ENCODE results near the gene MTA2. TPM values are rescaled to one million over a fixed set of nuclear protein-coding genes. Genes with fewer than 3 reads are reported as not detected.
"Not testable (repeated sequence)": the region's sequence is repeated elsewhere in the genome, so short reads cannot be mapped to it uniquely, and the experiment has no call there.

The MTA2 gene
- total RNA-seq, 1 donor = 110 TPM

DNA sequence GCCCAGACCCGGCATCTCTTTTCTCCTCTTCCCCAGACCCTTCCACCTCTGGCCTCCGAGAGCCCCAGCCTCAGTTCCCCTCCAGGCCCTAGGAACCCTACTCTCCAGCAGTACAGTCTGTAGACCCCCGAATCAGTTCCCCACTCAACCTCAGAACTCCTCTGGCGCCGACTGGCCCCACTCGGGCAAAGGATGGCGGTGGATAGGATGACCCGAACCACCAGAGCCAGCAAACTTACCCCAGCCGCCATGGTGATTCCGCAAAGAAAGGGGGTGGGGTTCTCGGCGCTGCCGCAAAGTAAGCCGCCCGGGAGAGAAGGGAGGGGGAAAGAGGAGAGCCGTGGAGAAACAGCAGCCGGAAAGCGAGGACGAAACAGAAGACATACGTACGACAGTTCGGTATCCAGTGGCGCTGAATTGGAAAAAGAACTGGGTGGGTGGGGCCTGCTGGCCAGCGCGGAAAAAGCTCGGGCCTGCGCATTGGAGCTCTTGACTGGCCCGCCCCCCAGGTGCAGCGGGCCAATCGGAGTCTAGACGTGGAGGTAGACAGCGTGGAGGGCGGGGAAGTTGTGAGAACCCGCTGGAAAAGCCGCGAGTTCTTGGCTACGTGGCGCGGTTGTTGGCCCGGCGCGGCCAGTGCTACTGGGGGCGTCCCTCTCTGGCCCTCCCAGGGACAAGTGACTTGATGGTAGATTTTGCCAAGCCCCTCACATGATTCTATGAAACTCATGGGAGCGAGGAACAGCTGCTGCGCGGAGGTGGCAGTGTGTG is 27.9 kb downstream of the MTA2 start, which contains the start of gene EEF1G:
Gene EEF1G (minus strand): TSS at position 300 of the 771 bp plus-strand sequence. CDS start 49 bp downstream, at position 251.
- TF ChIP-seq, protein P1, sequence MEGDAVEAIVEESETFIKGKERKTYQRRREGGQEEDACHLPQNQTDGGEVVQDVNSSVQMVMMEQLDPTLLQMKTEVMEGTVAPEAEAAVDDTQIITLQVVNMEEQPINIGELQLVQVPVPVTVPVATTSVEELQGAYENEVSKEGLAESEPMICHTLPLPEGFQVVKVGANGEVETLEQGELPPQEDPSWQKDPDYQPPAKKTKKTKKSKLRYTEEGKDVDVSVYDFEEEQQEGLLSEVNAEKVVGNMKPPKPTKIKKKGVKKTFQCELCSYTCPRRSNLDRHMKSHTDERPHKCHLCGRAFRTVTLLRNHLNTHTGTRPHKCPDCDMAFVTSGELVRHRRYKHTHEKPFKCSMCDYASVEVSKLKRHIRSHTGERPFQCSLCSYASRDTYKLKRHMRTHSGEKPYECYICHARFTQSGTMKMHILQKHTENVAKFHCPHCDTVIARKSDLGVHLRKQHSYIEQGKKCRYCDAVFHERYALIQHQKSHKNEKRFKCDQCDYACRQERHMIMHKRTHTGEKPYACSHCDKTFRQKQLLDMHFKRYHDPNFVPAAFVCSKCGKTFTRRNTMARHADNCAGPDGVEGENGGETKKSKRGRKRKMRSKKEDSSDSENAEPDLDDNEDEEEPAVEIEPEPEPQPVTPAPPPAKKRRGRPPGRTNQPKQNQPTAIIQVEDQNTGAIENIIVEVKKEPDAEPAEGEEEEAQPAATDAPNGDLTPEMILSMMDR (IDR thresholded peaks at IDR 0.05; ENCODE audit: insufficient read depth, low read length) = no peak
- peak; percentile 100 for DNase-seq (ENCODE audit: low read depth)
- H3K4me3 ChIP-seq (ENCODE audit: low read depth, low read length) = peak within 1 kb of the TSS; percentile 97

DNA sequence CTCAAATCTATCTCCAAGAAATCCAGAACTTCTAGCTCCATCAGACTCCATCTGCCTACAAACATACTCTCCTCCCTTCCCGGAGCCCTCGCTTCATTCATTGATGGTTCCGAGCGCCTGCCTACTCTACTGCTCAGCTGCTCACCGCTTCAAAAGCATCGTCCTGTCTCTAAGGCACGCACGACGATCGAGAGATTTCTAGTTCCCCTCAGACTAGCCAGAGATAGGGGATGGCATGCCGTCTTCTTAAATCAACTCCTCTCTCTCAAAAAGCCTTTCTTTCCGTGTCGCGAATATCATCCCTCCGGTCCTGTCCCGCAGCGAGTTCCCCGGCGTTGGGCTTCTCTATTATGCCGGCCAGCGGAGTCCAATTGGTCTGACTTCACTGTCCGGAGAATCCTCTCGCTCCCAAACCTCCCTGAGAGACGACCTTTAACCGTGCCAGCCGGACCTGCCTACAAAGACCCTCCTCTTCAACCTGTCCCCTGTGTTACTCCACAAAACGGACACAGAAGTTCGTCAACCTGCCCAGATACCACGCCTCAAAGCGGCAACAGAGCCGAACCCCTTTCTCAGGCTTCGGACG is 28.6 kb downstream of the MTA2 start:
- peak; percentile 27 for DNase-seq (ENCODE audit: low read depth)
- TF ChIP-seq, protein P1 (IDR thresholded peaks at IDR 0.05; ENCODE audit: insufficient read depth, low read length) = no peak
- peak overlapping the region; percentile 97 for H3K4me3 ChIP-seq (ENCODE audit: low read depth, low read length)

DNA sequence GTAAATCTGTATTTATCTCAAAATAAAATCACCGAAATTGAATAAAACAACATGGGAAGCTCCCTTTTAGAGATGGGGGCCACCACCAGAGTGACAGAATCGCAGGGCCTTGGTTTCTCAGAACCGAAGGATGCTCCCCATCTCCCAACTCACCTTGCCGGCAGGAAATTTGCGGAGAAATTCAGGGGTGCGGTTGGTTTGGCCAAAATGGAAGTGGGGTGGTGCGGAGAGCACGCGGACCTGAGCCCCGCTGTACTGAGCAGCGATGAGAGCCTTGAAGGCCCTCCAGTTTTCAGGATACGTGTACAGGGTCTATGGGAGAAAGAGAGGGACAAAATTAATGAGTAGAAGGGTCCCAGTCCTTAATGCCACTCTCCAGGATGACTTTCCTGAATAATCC is 29.2 kb downstream of the MTA2 start:
- TF ChIP-seq, protein P1 (IDR thresholded peaks at IDR 0.05; ENCODE audit: insufficient read depth, low read length) = no peak
- DNase-seq (ENCODE audit: low read depth) = no peak
- peak overlapping the region; percentile 97 for H3K4me3 ChIP-seq (ENCODE audit: low read depth, low read length)

DNA sequence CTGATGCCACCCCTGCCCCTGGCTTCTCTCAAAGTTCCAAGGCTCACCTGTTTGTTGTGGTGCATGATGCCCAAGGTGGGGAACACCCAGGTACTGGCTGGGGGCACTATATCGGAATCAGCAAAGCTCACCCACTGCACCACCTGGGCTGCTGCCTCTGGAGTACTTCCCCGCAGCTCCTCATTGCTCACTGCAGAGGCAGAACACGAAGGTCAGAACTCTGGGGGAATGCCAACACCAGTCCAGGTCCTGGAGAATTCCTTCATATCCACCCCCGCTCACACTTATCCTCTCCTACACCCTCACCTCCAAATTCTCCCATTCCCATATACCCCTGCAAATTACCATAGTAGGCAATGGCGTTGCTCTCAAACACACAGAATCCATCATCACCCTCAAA is 30.2 kb downstream of the MTA2 start:
- DNase-seq (ENCODE audit: low read depth); H3K4me3 ChIP-seq (ENCODE audit: low read depth, low read length): not testable (repeated sequence)

DNA sequence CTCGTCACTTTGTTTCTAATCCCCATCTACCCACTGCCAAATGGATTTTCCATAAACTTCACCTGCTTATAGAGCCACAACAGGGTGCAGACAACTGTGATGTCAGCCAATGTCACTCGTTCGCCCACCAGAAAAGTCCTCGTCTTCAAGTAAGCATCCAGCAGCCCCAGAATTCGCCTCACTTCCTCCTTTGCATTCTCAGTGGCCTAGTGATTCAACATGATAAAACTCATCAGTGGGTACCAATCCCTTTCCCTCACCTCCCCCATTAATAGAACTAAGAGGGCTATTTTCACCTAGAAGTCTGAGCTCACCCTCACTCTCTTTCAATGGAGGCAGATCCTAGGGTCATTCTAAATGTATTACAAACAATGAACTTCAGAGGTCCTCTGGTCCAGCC is 30.8 kb downstream of the MTA2 start:
- not testable (repeated sequence) for DNase-seq (ENCODE audit: low read depth); H3K4me3 ChIP-seq (ENCODE audit: low read depth, low read length)

DNA sequence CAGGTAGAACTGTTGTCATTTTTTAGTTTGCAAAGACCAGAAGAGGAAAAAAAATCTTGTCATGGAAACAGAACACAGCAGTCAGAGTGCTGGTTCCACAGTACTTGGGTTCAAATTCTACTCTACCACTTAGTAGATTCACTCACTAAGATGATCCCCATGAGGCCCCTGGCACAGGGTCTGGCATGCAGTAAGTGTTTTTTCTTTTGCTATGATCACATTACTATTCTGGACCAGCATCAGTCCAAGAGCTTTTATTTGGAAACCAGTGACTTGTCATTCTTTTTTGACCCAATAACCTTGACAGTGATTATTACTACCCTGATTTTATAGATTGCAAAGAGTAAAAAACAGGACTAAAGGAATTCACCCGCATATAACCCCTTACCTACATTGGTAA is 32.1 kb downstream of the MTA2 start:
- no peak overlapping the region for H3K4me3 ChIP-seq (ENCODE audit: low read depth, low read length)
- DNase-seq (ENCODE audit: low read depth) = no peak
- TF ChIP-seq, protein P1 (IDR thresholded peaks at IDR 0.05; ENCODE audit: insufficient read depth, low read length) = no peak

GRCh38 chr11:62567018-62567633 is 34.5 kb downstream of the MTA2 start:
- TF ChIP-seq, protein P1 (IDR thresholded peaks at IDR 0.05; ENCODE audit: insufficient read depth, low read length) = no peak
- DNase-seq (ENCODE audit: low read depth) = no peak
- H3K4me3 ChIP-seq (ENCODE audit: low read depth, low read length) = no peak overlapping the region

Data from fibroblast of the aortic adventitia (primary cell).